WTC11 (cell line): Measurements from ENCODE around the gene PROK2. TPM values are rescaled to one million over a fixed set of nuclear protein-coding genes. Genes with fewer than 3 reads are reported as not detected.

Experiments
- NR2C2 ChIP-seq: sonication (generic); formaldehyde crosslinking; IDR thresholded peaks from 2 replicates; pipeline ENCODE4 v1.8.0; 2022; ENCODE audit warnings: mild to moderate bottlenecking, missing genetic modification reagents
- OVOL2 ChIP-seq: fragments of 250-450 bp; sonication (Bioruptor Pico); IDR thresholded peaks from 2 replicates; pipeline ENCODE4 v1.9.0; 2021; ENCODE audit warnings: mild to moderate bottlenecking, borderline replicate concordance
- SMAD3 ChIP-seq: sonication (generic); formaldehyde crosslinking; IDR thresholded peaks from 2 replicates; pipeline ENCODE4 v1.8.0; 2022; ENCODE audit warnings: missing genetic modification reagents, mild to moderate bottlenecking, borderline replicate concordance
- SMAD4 ChIP-seq: sonication (generic); formaldehyde crosslinking; IDR thresholded peaks from 2 replicates; pipeline ENCODE4 v1.8.0; 2022; ENCODE audit warnings: mild to moderate bottlenecking, missing genetic modification reagents
- total RNA-seq: library from RNA; stranded (reverse); gene quantifications from 3 replicates; pipeline ENCODE4 v1.2.3, GENCODE V29; 2021
- TF ChIP-seq, protein P1 (sequence below): sonication (generic); formaldehyde crosslinking; IDR thresholded peaks from 2 replicates; pipeline ENCODE4 v1.8.0; 2023; ENCODE audit warnings: missing genetic modification reagents, mild to moderate bottlenecking, borderline replicate concordance
- TF ChIP-seq, protein P2 (sequence below): fragments of 250-450 bp; sonication (Bioruptor Pico); IDR thresholded peaks from 2 replicates; pipeline ENCODE4 v1.9.0; 2021; ENCODE audit warnings: mild to moderate bottlenecking, borderline replicate concordance
- TF ChIP-seq, protein P3 (sequence below): sonication (generic); formaldehyde crosslinking; IDR thresholded peaks from 2 replicates; pipeline ENCODE4 v1.8.0; 2023; ENCODE audit warnings: mild to moderate bottlenecking, missing genetic modification reagents
- TF ChIP-seq, protein P4 (sequence below): sonication (generic); formaldehyde crosslinking; conservative IDR thresholded peaks from 2 replicates; pipeline ENCODE4 v1.8.1; 2023; ENCODE audit warnings: mild to moderate bottlenecking, low read depth, missing genetic modification reagents, moderate library complexity

PROK2 gene
- total RNA-seq, 1 experiment from 2014 or later = 0.92 TPM

DNA sequence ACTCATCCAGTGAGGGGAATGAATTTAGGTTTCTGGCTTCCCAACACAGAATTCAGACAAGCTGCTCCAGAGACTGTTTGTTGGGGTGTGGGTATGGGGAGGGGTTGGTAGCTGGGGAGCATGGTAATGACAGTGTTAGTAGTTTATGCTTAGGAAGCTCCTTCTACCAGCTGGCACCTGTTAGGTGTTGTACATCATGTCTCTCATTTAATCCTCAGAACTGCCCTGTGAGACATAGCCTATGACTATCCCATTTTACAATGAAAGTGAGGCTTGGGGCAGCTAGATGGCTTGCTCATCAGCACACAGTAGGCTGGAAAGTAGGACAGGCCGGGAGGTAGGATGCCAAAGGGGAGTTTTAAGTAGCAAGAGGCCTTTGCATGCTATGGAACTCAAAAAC is 62.3 kb downstream of the PROK2 start (continued):
- TF ChIP-seq, protein P1, sequence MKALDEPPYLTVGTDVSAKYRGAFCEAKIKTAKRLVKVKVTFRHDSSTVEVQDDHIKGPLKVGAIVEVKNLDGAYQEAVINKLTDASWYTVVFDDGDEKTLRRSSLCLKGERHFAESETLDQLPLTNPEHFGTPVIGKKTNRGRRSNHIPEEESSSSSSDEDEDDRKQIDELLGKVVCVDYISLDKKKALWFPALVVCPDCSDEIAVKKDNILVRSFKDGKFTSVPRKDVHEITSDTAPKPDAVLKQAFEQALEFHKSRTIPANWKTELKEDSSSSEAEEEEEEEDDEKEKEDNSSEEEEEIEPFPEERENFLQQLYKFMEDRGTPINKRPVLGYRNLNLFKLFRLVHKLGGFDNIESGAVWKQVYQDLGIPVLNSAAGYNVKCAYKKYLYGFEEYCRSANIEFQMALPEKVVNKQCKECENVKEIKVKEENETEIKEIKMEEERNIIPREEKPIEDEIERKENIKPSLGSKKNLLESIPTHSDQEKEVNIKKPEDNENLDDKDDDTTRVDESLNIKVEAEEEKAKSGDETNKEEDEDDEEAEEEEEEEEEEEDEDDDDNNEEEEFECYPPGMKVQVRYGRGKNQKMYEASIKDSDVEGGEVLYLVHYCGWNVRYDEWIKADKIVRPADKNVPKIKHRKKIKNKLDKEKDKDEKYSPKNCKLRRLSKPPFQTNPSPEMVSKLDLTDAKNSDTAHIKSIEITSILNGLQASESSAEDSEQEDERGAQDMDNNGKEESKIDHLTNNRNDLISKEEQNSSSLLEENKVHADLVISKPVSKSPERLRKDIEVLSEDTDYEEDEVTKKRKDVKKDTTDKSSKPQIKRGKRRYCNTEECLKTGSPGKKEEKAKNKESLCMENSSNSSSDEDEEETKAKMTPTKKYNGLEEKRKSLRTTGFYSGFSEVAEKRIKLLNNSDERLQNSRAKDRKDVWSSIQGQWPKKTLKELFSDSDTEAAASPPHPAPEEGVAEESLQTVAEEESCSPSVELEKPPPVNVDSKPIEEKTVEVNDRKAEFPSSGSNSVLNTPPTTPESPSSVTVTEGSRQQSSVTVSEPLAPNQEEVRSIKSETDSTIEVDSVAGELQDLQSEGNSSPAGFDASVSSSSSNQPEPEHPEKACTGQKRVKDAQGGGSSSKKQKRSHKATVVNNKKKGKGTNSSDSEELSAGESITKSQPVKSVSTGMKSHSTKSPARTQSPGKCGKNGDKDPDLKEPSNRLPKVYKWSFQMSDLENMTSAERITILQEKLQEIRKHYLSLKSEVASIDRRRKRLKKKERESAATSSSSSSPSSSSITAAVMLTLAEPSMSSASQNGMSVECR (CRISPR knock-in tag) = no peak
- TF ChIP-seq OVOL2 (CRISPR knock-in tag) (no peak), SMAD3 (no peak), SMAD4 (CRISPR knock-in tag) (no peak), NR2C2 (CRISPR knock-in tag) (no peak)
- TF ChIP-seq, protein P2, sequence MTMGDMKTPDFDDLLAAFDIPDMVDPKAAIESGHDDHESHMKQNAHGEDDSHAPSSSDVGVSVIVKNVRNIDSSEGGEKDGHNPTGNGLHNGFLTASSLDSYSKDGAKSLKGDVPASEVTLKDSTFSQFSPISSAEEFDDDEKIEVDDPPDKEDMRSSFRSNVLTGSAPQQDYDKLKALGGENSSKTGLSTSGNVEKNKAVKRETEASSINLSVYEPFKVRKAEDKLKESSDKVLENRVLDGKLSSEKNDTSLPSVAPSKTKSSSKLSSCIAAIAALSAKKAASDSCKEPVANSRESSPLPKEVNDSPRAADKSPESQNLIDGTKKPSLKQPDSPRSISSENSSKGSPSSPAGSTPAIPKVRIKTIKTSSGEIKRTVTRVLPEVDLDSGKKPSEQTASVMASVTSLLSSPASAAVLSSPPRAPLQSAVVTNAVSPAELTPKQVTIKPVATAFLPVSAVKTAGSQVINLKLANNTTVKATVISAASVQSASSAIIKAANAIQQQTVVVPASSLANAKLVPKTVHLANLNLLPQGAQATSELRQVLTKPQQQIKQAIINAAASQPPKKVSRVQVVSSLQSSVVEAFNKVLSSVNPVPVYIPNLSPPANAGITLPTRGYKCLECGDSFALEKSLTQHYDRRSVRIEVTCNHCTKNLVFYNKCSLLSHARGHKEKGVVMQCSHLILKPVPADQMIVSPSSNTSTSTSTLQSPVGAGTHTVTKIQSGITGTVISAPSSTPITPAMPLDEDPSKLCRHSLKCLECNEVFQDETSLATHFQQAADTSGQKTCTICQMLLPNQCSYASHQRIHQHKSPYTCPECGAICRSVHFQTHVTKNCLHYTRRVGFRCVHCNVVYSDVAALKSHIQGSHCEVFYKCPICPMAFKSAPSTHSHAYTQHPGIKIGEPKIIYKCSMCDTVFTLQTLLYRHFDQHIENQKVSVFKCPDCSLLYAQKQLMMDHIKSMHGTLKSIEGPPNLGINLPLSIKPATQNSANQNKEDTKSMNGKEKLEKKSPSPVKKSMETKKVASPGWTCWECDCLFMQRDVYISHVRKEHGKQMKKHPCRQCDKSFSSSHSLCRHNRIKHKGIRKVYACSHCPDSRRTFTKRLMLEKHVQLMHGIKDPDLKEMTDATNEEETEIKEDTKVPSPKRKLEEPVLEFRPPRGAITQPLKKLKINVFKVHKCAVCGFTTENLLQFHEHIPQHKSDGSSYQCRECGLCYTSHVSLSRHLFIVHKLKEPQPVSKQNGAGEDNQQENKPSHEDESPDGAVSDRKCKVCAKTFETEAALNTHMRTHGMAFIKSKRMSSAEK = no peak
- TF ChIP-seq, protein P3, sequence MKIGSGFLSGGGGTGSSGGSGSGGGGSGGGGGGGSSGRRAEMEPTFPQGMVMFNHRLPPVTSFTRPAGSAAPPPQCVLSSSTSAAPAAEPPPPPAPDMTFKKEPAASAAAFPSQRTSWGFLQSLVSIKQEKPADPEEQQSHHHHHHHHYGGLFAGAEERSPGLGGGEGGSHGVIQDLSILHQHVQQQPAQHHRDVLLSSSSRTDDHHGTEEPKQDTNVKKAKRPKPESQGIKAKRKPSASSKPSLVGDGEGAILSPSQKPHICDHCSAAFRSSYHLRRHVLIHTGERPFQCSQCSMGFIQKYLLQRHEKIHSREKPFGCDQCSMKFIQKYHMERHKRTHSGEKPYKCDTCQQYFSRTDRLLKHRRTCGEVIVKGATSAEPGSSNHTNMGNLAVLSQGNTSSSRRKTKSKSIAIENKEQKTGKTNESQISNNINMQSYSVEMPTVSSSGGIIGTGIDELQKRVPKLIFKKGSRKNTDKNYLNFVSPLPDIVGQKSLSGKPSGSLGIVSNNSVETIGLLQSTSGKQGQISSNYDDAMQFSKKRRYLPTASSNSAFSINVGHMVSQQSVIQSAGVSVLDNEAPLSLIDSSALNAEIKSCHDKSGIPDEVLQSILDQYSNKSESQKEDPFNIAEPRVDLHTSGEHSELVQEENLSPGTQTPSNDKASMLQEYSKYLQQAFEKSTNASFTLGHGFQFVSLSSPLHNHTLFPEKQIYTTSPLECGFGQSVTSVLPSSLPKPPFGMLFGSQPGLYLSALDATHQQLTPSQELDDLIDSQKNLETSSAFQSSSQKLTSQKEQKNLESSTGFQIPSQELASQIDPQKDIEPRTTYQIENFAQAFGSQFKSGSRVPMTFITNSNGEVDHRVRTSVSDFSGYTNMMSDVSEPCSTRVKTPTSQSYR (CRISPR knock-in tag) = no peak
- TF ChIP-seq, protein P4, sequence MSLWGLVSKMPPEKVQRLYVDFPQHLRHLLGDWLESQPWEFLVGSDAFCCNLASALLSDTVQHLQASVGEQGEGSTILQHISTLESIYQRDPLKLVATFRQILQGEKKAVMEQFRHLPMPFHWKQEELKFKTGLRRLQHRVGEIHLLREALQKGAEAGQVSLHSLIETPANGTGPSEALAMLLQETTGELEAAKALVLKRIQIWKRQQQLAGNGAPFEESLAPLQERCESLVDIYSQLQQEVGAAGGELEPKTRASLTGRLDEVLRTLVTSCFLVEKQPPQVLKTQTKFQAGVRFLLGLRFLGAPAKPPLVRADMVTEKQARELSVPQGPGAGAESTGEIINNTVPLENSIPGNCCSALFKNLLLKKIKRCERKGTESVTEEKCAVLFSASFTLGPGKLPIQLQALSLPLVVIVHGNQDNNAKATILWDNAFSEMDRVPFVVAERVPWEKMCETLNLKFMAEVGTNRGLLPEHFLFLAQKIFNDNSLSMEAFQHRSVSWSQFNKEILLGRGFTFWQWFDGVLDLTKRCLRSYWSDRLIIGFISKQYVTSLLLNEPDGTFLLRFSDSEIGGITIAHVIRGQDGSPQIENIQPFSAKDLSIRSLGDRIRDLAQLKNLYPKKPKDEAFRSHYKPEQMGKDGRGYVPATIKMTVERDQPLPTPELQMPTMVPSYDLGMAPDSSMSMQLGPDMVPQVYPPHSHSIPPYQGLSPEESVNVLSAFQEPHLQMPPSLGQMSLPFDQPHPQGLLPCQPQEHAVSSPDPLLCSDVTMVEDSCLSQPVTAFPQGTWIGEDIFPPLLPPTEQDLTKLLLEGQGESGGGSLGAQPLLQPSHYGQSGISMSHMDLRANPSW (CRISPR knock-in tag) = no peak

Other genes starting within 250 kb of the PROK2 start
- 24.7 to 25.8 TPM (median 25.2 TPM) in 3 replicates for gene FOXP1, start 201.4 kb downstream of the PROK2 start, total RNA-seq
- 14.0 to 16.5 TPM (median 14.3 TPM) in 3 replicates for gene EIF4E3, start 59.7 kb downstream of the PROK2 start, total RNA-seq
- 14.7 to 16.4 TPM (median 14.8 TPM) in 3 replicates for gene GPR27, start 31.3 kb downstream of the PROK2 start, total RNA-seq